GM21737 (cell line): Measurements from ENCODE around the gene OR2F2.

ENCODE experiments used
- ATAC-seq: cut with Tn5 transposase; IDR thresholded peaks from one replicate; pipeline ENCODE4 v1.9.1; 2021; ENCODE audit warnings: mild to moderate bottlenecking, moderate library complexity; ENCODE audit not compliant: unreplicated experiment

OR2F2 gene

GRCh38 chr7:143934526-143935325, at the start of gene OR2F2:
TSS of gene OR2F2 (plus strand) at chr7:143935233. CDS start at chr7:143935233, 0 bp downstream.
- no peak for ATAC-seq

GRCh38 chr7:143885951-143886350, 49.1 kb upstream of the OR2F2 start:
- no peak for ATAC-seq

GRCh38 chr7:143886826-143887477, 48.1 kb upstream of the OR2F2 start:
- ATAC-seq = no peak

- ATAC-seq = no peak
Observed at GRCh38 chr7:143889068-143889467, 46.0 kb upstream of the OR2F2 start.

GRCh38 chr7:143890558-143890957, 44.5 kb upstream of the OR2F2 start:
- no peak for ATAC-seq

- no peak for ATAC-seq
Observed at GRCh38 chr7:143891457-143891856, 43.6 kb upstream of the OR2F2 start.

- ATAC-seq = peak; percentile 99
Observed at GRCh38 chr7:143892527-143893300, 42.3 kb upstream of the OR2F2 start.

- ATAC-seq = no peak
Observed at GRCh38 chr7:143896667-143897066, 38.4 kb upstream of the OR2F2 start.

- no peak for ATAC-seq
Observed at GRCh38 chr7:143898810-143899209, 36.2 kb upstream of the OR2F2 start.

GRCh38 chr7:143900230-143900766, 34.7 kb upstream of the OR2F2 start:
- ATAC-seq = no peak

GRCh38 chr7:143901332-143901667, 33.7 kb upstream of the OR2F2 start:
- ATAC-seq = peak; percentile 28

- ATAC-seq = peak; percentile 93
Observed at GRCh38 chr7:143901668-143902331, 33.2 kb upstream of the OR2F2 start, which contains the start of gene TCAF1. TSS of gene TCAF1 (minus strand) at chr7:143902176. CDS start at chr7:143876608, 25,568 bp downstream.

- ATAC-seq = no peak
Observed at GRCh38 chr7:143902332-143902899, 32.6 kb upstream of the OR2F2 start.

GRCh38 chr7:143905509-143905908, 29.5 kb upstream of the OR2F2 start:
- ATAC-seq = no peak

- no peak for ATAC-seq
Observed at GRCh38 chr7:143906151-143906550, 28.9 kb upstream of the OR2F2 start.

- no peak for ATAC-seq
Observed at GRCh38 chr7:143906895-143907294, 28.1 kb upstream of the OR2F2 start.

- ATAC-seq = no peak
Observed at GRCh38 chr7:143908120-143908519, 26.9 kb upstream of the OR2F2 start.

GRCh38 chr7:143909863-143910262, 25.2 kb upstream of the OR2F2 start:
- no peak for ATAC-seq

GRCh38 chr7:143910473-143911248, 24.4 kb upstream of the OR2F2 start:
- ATAC-seq = no peak
